ENCODE measurements around the gene NAGLU. TPM values are rescaled to one million over a fixed set of nuclear protein-coding genes. Genes with fewer than 3 reads are reported as not detected.

NAGLU gene
- total and polyA plus RNA-seq, 2 experiments from 2014 or later = 12.0 to 31.2 TPM

DNA sequence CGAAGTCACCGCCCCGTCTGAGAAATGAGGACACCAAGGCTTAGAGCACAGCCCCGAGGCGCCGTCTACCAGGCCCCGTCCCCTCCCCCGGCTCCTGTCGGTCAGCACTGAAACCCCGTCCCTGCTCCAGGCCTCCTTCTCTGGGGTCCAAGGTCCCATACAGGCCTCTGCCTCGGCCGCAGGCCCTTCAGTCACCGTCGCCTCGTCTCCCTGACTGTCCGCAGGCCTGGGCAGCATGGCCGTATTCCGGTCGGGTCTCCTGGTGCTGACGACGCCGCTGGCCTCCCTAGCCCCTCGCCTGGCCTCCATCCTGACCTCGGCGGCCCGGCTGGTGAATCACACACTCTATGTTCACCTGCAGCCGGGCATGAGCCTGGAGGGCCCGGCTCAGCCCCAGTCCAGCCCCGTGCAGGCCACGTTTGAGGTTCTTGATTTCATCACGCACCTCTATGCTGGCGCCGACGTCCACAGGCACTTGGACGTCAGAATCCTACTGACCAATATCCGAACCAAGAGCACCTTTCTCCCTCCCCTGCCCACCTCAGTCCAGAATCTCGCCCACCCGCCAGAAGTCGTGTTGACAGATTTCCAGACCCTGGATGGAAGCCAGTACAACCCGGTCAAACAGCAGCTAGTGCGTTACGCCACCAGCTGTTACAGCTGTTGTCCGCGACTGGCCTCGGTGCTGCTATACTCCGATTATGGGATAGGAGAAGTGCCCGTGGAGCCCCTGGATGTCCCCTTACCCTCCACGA lies 26.5 kb downstream of the NAGLU start (continued):
- TF ChIP-seq, protein P1, sequence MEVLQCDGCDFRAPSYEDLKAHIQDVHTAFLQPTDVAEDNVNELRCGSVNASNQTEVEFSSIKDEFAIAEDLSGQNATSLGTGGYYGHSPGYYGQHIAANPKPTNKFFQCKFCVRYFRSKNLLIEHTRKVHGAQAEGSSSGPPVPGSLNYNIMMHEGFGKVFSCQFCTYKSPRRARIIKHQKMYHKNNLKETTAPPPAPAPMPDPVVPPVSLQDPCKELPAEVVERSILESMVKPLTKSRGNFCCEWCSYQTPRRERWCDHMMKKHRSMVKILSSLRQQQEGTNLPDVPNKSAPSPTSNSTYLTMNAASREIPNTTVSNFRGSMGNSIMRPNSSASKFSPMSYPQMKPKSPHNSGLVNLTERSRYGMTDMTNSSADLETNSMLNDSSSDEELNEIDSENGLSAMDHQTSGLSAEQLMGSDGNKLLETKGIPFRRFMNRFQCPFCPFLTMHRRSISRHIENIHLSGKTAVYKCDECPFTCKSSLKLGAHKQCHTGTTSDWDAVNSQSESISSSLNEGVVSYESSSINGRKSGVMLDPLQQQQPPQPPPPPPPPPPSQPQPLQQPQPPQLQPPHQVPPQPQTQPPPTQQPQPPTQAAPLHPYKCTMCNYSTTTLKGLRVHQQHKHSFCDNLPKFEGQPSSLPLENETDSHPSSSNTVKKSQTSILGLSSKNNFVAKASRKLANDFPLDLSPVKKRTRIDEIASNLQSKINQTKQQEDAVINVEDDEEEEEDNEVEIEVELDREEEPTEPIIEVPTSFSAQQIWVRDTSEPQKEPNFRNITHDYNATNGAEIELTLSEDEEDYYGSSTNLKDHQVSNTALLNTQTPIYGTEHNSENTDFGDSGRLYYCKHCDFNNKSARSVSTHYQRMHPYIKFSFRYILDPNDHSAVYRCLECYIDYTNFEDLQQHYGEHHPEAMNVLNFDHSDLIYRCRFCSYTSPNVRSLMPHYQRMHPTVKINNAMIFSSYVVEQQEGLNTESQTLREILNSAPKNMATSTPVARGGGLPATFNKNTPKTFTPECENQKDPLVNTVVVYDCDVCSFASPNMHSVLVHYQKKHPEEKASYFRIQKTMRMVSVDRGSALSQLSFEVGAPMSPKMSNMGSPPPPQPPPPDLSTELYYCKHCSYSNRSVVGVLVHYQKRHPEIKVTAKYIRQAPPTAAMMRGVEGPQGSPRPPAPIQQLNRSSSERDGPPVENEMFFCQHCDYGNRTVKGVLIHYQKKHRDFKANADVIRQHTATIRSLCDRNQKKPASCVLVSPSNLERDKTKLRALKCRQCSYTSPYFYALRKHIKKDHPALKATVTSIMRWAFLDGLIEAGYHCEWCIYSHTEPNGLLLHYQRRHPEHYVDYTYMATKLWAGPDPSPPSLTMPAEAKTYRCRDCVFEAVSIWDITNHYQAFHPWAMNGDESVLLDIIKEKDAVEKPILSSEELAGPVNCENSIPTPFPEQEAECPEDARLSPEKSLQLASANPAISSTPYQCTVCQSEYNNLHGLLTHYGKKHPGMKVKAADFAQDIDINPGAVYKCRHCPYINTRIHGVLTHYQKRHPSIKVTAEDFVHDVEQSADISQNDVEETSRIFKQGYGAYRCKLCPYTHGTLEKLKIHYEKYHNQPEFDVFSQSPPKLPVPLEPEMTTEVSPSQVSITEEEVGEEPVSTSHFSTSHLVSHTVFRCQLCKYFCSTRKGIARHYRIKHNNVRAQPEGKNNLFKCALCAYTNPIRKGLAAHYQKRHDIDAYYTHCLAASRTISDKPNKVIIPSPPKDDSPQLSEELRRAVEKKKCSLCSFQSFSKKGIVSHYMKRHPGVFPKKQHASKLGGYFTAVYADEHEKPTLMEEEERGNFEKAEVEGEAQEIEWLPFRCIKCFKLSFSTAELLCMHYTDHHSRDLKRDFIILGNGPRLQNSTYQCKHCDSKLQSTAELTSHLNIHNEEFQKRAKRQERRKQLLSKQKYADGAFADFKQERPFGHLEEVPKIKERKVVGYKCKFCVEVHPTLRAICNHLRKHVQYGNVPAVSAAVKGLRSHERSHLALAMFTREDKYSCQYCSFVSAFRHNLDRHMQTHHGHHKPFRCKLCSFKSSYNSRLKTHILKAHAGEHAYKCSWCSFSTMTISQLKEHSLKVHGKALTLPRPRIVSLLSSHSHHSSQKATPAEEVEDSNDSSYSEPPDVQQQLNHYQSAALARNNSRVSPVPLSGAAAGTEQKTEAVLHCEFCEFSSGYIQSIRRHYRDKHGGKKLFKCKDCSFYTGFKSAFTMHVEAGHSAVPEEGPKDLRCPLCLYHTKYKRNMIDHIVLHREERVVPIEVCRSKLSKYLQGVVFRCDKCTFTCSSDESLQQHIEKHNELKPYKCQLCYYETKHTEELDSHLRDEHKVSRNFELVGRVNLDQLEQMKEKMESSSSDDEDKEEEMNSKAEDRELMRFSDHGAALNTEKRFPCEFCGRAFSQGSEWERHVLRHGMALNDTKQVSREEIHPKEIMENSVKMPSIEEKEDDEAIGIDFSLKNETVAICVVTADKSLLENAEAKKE (CRISPR knock-in tag; IDR thresholded peaks at IDR 0.05) = no peak
- TF ChIP-seq STAT1 (IDR thresholded peaks at IDR 0.05; ENCODE audit: unreplicated experiment) (no peak), POLR2AphosphoS5 (IDR thresholded peaks at IDR 0.05; ENCODE audit: low read depth) (no peak)
- TF ChIP-seq, protein P2, sequence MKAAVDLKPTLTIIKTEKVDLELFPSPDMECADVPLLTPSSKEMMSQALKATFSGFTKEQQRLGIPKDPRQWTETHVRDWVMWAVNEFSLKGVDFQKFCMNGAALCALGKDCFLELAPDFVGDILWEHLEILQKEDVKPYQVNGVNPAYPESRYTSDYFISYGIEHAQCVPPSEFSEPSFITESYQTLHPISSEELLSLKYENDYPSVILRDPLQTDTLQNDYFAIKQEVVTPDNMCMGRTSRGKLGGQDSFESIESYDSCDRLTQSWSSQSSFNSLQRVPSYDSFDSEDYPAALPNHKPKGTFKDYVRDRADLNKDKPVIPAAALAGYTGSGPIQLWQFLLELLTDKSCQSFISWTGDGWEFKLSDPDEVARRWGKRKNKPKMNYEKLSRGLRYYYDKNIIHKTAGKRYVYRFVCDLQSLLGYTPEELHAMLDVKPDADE (IDR thresholded peaks at IDR 0.05) = no peak

DNA sequence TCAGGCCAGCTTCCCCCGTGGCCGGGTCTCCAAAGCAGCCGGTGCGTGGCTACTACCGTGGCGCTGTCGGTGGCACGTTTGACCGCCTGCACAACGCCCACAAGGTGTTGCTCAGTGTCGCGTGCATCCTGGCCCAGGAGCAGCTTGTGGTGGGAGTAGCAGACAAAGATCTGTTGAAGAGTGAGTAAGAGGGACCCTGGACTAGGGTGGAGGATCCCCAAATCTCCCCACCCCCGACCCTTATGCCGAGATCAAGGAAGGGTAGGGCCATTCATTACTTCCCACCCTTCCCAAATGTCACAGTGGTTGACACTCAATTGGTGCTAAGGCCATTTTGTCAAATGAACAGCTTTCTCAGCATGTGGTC lies 27.1 kb downstream of the NAGLU start:
- H3K36me3 Mint-ChIP-seq (ENCODE audit: low read depth) = peaks cover 32% of the 10 kb centered on the region

More for the DNA sequence above, 27.1 kb downstream of the NAGLU start:
- Histone ChIP-seq H3K27me3 (ENCODE audit: insufficient read depth) (no peaks in the 10 kb centered on the region), H3K36me3 (ENCODE audit: insufficient read depth) (no peaks in the 10 kb centered on the region), H3K4me2 (peak overlapping the region; percentile 81), H3K4me1 (ENCODE audit: insufficient read depth) (peaks cover 19% of the 10 kb centered on the region), H4K20me1 (replicated peaks; ENCODE audit: insufficient read depth) (no peaks in the 10 kb centered on the region), H3K9me2 (ENCODE audit: insufficient read depth) (no peaks in the 10 kb centered on the region), H3K4me3 (peak overlapping the region; percentile 84), H3K27ac (ENCODE audit: low read depth) (no peak overlapping the region), H3K79me2 (replicated peaks; ENCODE audit: insufficient read depth) (peaks cover 26% of the 10 kb centered on the region), H3F3A (replicated peaks; ENCODE audit: low read depth) (peaks cover 24% of the 10 kb centered on the region), H2AFZ (no peak overlapping the region)
- DNase-seq (ENCODE audit: low spot score) = no peak
- Mint-ChIP-seq H3K4me3 (peak overlapping the region; percentile 96), H3K27me3 (ENCODE audit: insufficient read depth, low read depth, poor library complexity) (peaks cover 15% of the 10 kb centered on the region), H3K27ac (no peak overlapping the region), H3K9me3 (no peaks in the 10 kb centered on the region), H3K4me1 (peaks cover 24% of the 10 kb centered on the region)
- ATAC-seq = no peak
- no peak for TF ChIP-seq JUNB (IDR thresholded peaks at IDR 0.05; ENCODE audit: unreplicated experiment)
